ENCODE results near the gene STK25.

GRCh38 chr2:241505781-241506201 lies 2.6 kb downstream of the STK25 start:
- no peak for TF ChIP-seq GATA3 (IDR thresholded peaks at IDR 0.05; ENCODE audit: low read depth, low read length)
- TF ChIP-seq GATA2 (IDR thresholded peaks at IDR 0.05; ENCODE audit: low read depth, low read length): no peak
